ENCODE results near the gene CD79A.

CD79A gene

GRCh38 chr19:41853768-41854167 lies 23.3 kb upstream of the CD79A start:
- no peak for DNase-seq (ENCODE audit: insufficient read length, low spot score)
- no peak for TF ChIP-seq CTCF (IDR thresholded peaks at IDR 0.05; ENCODE audit: insufficient read depth, missing control alignments)
- no peak for FAIRE-seq

- no peak for FAIRE-seq
- TF ChIP-seq CTCF (IDR thresholded peaks at IDR 0.05; ENCODE audit: insufficient read depth, missing control alignments): peak; percentile 39
Measured at GRCh38 chr19:41859213-41859617, 17.9 kb upstream of the CD79A start.

GRCh38 chr19:41859618-41860418 lies 17.3 kb upstream of the CD79A start, which contains the start of gene RPS19:
Gene RPS19, plus strand, starts transcription at chr19:41860255. Its CDS starts 520 bp downstream, at chr19:41860775.
- FAIRE-seq: peak; percentile 6
- peak; percentile 85 for DNase-seq (ENCODE audit: insufficient read length, low spot score)
- TF ChIP-seq CTCF (IDR thresholded peaks at IDR 0.05; ENCODE audit: insufficient read depth, missing control alignments): no peak

More at GRCh38 chr19:41859213-41859617, 17.9 kb upstream of the CD79A start:
- no peak for DNase-seq (ENCODE audit: insufficient read length, low spot score)

GRCh38 chr19:41860419-41861115 lies 16.5 kb upstream of the CD79A start:
- DNase-seq (ENCODE audit: insufficient read length, low spot score) (no peak), FAIRE-seq (no peak)
- TF ChIP-seq CTCF (IDR thresholded peaks at IDR 0.05; ENCODE audit: insufficient read depth, missing control alignments): no peak

- no peak for DNase-seq (ENCODE audit: insufficient read length, low spot score)
- no peak for FAIRE-seq
- no peak for TF ChIP-seq CTCF (IDR thresholded peaks at IDR 0.05; ENCODE audit: insufficient read depth, missing control alignments)
Measured at GRCh38 chr19:41861116-41861768, 15.8 kb upstream of the CD79A start.

GRCh38 chr19:41861846-41862245 lies 15.2 kb upstream of the CD79A start:
- TF ChIP-seq CTCF (IDR thresholded peaks at IDR 0.05; ENCODE audit: insufficient read depth, missing control alignments): no peak
- no peak for FAIRE-seq
- DNase-seq (ENCODE audit: insufficient read length, low spot score): no peak
